ENCODE results near the gene MKX. TPM values are rescaled to one million over a fixed set of nuclear protein-coding genes. Genes with fewer than 3 reads are reported as not detected.

The MKX gene
- total and polyA plus RNA-seq, 2 donors from 2014 or later = 1.3 TPM; not detected in 1

DNA sequence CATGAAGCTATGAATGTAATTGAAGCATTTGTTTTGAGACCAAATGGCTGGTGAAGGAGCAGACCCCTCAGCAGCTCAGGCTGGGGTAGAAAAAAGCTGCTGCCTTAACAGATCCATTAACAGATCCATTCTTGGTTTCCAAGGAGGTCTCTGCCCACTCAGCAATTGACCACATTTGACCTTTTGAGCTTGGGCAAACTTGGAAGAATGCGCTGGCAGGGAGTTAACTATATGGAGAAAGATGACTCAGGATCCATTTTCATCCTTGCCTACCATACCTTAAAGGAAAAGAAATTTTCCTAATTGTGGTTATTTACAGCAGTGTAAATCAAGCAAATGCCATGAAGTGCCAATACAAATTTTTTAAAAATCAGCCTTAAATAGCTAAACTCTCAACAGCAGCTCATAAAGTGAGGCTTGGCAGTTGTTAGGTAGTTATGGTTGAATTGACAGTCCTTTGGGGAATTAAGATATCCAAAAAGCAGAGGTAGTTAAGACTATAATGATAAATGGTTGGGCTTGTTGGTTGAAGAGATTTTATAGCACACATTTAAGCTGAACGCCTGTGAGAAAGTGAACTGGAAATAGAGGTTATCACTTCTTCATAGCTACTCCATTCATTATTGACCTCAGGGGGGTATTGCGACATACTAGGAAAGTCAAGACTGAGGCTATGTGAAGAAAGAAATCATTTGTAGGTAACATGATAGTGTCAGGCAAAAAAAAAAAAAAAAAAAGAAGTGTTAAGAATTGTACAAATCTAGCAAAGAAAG, 83.9 kb downstream of the MKX start:
- no peak for FAIRE-seq
- DNase-seq = no peak
- H3K27ac ChIP-seq (ENCODE audit: low read depth in 2 of 2, low read length in 2 of 2) = no peak overlapping the region

DNA sequence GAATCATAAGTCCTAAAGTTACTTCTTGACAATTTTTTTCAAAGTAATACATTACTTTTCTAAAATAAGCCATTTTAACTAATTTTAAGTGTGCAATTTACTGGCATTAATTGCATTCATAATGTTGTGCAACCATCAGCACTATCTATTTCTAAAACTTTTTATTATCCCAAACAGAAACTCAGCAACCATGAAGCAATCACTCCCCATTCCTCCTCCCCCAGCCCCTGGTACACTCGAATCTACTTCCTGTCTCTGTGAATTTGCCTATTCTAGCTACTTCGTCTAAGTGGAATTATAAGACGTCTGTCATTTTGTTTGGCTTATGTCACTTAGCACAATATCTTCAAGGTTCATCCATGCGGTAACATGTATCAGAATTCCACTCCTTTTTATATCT, 84.9 kb downstream of the MKX start:
- FAIRE-seq (no peak), DNase-seq (no peak)

More for the DNA sequence above, 83.9 kb downstream of the MKX start:
- Histone ChIP-seq H3K36me3 (ENCODE audit: control insufficient read depth in 2 of 3, insufficient read depth in 3 of 3, low read length in 3 of 3) (no peaks in the 10 kb centered on the region), H3K4me1 (ENCODE audit: control insufficient read depth in 2 of 3, insufficient read depth in 2 of 3, low read depth in 1 of 3, low read length in 3 of 3) (no peaks in the 10 kb centered on the region), H3K27me3 (ENCODE audit: control insufficient read depth, insufficient read depth, low read length) (no peaks in the 10 kb centered on the region), H3K9ac (ENCODE audit: low read length in 3 of 3) (no peak overlapping the region), H3K4me3 (ENCODE audit: low read length in 3 of 3) (no peak overlapping the region), H3K9me3 (ENCODE audit: control insufficient read depth in 2 of 3, insufficient read depth in 1 of 3, low read length in 3 of 3) (peaks cover 0 to 2% (median 0%) of the 10 kb centered on the region in 3 donors)
- intact Hi-C loops (cut with DNase I) = no loop called here
- TF ChIP-seq, protein P1, sequence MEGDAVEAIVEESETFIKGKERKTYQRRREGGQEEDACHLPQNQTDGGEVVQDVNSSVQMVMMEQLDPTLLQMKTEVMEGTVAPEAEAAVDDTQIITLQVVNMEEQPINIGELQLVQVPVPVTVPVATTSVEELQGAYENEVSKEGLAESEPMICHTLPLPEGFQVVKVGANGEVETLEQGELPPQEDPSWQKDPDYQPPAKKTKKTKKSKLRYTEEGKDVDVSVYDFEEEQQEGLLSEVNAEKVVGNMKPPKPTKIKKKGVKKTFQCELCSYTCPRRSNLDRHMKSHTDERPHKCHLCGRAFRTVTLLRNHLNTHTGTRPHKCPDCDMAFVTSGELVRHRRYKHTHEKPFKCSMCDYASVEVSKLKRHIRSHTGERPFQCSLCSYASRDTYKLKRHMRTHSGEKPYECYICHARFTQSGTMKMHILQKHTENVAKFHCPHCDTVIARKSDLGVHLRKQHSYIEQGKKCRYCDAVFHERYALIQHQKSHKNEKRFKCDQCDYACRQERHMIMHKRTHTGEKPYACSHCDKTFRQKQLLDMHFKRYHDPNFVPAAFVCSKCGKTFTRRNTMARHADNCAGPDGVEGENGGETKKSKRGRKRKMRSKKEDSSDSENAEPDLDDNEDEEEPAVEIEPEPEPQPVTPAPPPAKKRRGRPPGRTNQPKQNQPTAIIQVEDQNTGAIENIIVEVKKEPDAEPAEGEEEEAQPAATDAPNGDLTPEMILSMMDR (IDR thresholded peaks at IDR 0.05; ENCODE audit: borderline replicate concordance, extremely low read depth, insufficient read depth) = no peak

DNA sequence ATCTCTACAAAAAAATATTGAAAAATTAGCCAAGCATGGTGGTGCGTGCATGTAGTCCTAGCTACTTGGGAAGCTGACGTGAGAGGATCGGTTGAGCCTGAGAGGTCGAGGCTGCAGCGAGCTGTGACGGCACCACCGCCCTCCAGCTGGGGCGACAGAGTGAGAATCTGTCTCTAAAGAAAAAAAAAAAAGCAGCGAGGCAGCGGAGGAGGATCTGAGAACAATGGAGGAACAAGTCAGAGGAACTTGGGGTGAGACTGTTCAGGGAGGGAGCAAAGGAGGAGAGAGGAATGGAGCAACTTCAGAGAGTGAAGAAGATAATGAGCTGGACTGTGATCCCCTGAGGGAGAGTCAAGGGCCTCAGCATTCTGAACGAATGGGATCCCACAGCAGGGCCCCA, 85.4 kb downstream of the MKX start:
- Histone ChIP-seq H3K36me3 (ENCODE audit: control insufficient read depth in 2 of 3, insufficient read depth in 3 of 3, low read length in 3 of 3) (no peaks in the 10 kb centered on the region), H3K4me1 (ENCODE audit: control insufficient read depth in 2 of 3, insufficient read depth in 2 of 3, low read depth in 1 of 3, low read length in 3 of 3) (no peaks in the 10 kb centered on the region), H3K9me3 (ENCODE audit: control insufficient read depth in 2 of 3, insufficient read depth in 1 of 3, low read length in 3 of 3) (no peaks in the 10 kb centered on the region), H3K27me3 (ENCODE audit: control insufficient read depth, insufficient read depth, low read length) (no peaks in the 10 kb centered on the region), H3K27ac (ENCODE audit: low read depth in 2 of 2, low read length in 2 of 2) (no peak overlapping the region), H3K9ac (ENCODE audit: low read length in 3 of 3) (no peak overlapping the region), H3K4me3 (ENCODE audit: low read length in 3 of 3) (no peak overlapping the region)
- no peak for DNase-seq
- intact Hi-C loops (cut with DNase I) = no loop called here
- TF ChIP-seq, protein P1 (IDR thresholded peaks at IDR 0.05; ENCODE audit: borderline replicate concordance, extremely low read depth, insufficient read depth) = no peak
- no peak for FAIRE-seq

More for the DNA sequence above, 84.9 kb downstream of the MKX start:
- H3K9ac ChIP-seq (ENCODE audit: low read length in 3 of 3) = no peak overlapping the region
- H3K4me3 ChIP-seq (ENCODE audit: low read length in 3 of 3) = no peak overlapping the region
- TF ChIP-seq, protein P1 (IDR thresholded peaks at IDR 0.05; ENCODE audit: borderline replicate concordance, extremely low read depth, insufficient read depth) = no peak
- H3K9me3 ChIP-seq (ENCODE audit: control insufficient read depth in 2 of 3, insufficient read depth in 1 of 3, low read length in 3 of 3) = no peaks in the 10 kb centered on the region
- intact Hi-C loops (cut with DNase I) = no loop called here
- no peak overlapping the region for H3K27ac ChIP-seq (ENCODE audit: low read depth in 2 of 2, low read length in 2 of 2)
- no peaks in the 10 kb centered on the region for H3K27me3 ChIP-seq (ENCODE audit: control insufficient read depth, insufficient read depth, low read length)
- no peaks in the 10 kb centered on the region for H3K36me3 ChIP-seq (ENCODE audit: control insufficient read depth in 2 of 3, insufficient read depth in 3 of 3, low read length in 3 of 3)
- H3K4me1 ChIP-seq (ENCODE audit: control insufficient read depth in 2 of 3, insufficient read depth in 2 of 3, low read depth in 1 of 3, low read length in 3 of 3) = no peaks in the 10 kb centered on the region
